ENCODE results near the gene RSPO4. TPM values are rescaled to one million over a fixed set of nuclear protein-coding genes. Genes with fewer than 3 reads are reported as not detected.
A peak's percentile ranks its signal among the peaks of the same experiment; 100 is the strongest.

The RSPO4 gene
- total RNA-seq, 1 donor from 2014 or later: not detected

GRCh38 chr20:982754-983153 is 19.4 kb downstream of the RSPO4 start:
- Mint-ChIP-seq H3K9me3 (ENCODE audit: unreplicated experiment) (peaks cover 4% of the 10 kb centered on the region), H3K27me3 (ENCODE audit: unreplicated experiment) (peaks cover 2% of the 10 kb centered on the region), H3K4me1 (ENCODE audit: unreplicated experiment) (no peaks in the 10 kb centered on the region), H3K4me3 (ENCODE audit: unreplicated experiment) (no peak overlapping the region), H3K27ac (ENCODE audit: unreplicated experiment) (no peak overlapping the region), H3K36me3 (ENCODE audit: unreplicated experiment) (no peaks in the 10 kb centered on the region)
- no peak for TF ChIP-seq CTCF (IDR thresholded peaks at IDR 0.05)
- DNase-seq (ENCODE audit: extremely low spot score, unreplicated experiment): no peak

DNA sequence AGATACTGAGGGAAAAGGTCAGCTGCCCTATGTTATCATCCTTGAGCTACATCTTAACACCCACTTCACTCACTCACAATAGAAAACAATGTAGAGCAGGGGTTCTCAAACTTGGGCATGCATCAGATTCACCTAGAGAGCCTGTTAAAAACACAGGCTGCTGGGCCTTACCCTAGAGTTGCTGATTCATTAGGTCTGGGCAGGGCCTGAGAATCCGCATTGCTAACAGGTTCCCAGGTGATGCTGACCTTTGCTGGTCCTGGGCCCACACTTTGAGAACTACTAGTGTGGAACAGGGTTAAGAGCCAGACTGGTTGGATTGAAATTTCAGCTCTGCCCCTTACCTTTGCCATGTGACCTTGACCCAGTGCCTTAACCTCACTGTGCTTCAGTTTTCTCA is 25.1 kb downstream of the RSPO4 start:
- TF ChIP-seq CTCF (IDR thresholded peaks at IDR 0.05): no peak
- no peak overlapping the region for H3K27ac Mint-ChIP-seq (ENCODE audit: unreplicated experiment)
- H3K4me3 Mint-ChIP-seq (ENCODE audit: unreplicated experiment): no peak overlapping the region
- H3K4me1 Mint-ChIP-seq (ENCODE audit: unreplicated experiment): no peaks in the 10 kb centered on the region
- no peaks in the 10 kb centered on the region for H3K36me3 Mint-ChIP-seq (ENCODE audit: unreplicated experiment)
- DNase-seq (ENCODE audit: extremely low spot score, unreplicated experiment): no peak
- no peaks in the 10 kb centered on the region for H3K9me3 Mint-ChIP-seq (ENCODE audit: unreplicated experiment)
- peaks cover 2% of the 10 kb centered on the region for H3K27me3 Mint-ChIP-seq (ENCODE audit: unreplicated experiment)

GRCh38 chr20:976033-976432 is 26.1 kb downstream of the RSPO4 start:
- Mint-ChIP-seq H3K36me3 (ENCODE audit: unreplicated experiment) (no peaks in the 10 kb centered on the region), H3K9me3 (ENCODE audit: unreplicated experiment) (no peaks in the 10 kb centered on the region), H3K4me1 (ENCODE audit: unreplicated experiment) (no peaks in the 10 kb centered on the region), H3K27me3 (ENCODE audit: unreplicated experiment) (peaks cover 2% of the 10 kb centered on the region), H3K4me3 (ENCODE audit: unreplicated experiment) (no peak overlapping the region), H3K27ac (ENCODE audit: unreplicated experiment) (no peak overlapping the region)
- DNase-seq (ENCODE audit: extremely low spot score, unreplicated experiment): no peak
- no peak for TF ChIP-seq CTCF (IDR thresholded peaks at IDR 0.05)

DNA sequence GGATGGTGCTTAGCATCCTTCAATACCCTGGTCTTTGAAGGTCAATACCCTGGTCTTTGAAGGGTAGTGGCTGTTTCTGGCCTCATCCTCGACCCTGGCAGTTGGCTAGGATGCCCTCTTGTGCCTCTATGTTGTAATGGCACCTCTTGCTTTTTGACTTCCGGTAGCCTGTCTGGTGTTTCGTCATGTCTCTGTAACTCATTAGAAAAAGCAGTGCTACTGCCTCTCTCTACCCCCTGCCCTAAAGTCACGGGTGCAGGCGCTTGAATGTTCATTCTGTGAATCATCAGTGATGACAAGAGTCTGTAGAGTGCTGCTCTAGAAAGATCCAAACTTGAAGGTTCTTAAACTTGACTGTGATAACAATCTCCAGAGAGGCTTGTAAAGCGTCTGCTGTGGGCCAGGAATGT is 28.3 kb downstream of the RSPO4 start:
- H3K4me1 Mint-ChIP-seq (ENCODE audit: unreplicated experiment): no peaks in the 10 kb centered on the region
- no peaks in the 10 kb centered on the region for H3K27me3 Mint-ChIP-seq (ENCODE audit: unreplicated experiment)
- no peaks in the 10 kb centered on the region for H3K36me3 Mint-ChIP-seq (ENCODE audit: unreplicated experiment)
- DNase-seq (ENCODE audit: extremely low spot score, unreplicated experiment): no peak
- peak; percentile 21 for TF ChIP-seq CTCF (IDR thresholded peaks at IDR 0.05)
- no peak overlapping the region for H3K4me3 Mint-ChIP-seq (ENCODE audit: unreplicated experiment)
- no peaks in the 10 kb centered on the region for H3K9me3 Mint-ChIP-seq (ENCODE audit: unreplicated experiment)
- H3K27ac Mint-ChIP-seq (ENCODE audit: unreplicated experiment): no peak overlapping the region

- no peaks in the 10 kb centered on the region for H3K27me3 Mint-ChIP-seq (ENCODE audit: unreplicated experiment)
- TF ChIP-seq CTCF (IDR thresholded peaks at IDR 0.05): no peak
- no peak overlapping the region for H3K27ac Mint-ChIP-seq (ENCODE audit: unreplicated experiment)
- H3K36me3 Mint-ChIP-seq (ENCODE audit: unreplicated experiment): no peaks in the 10 kb centered on the region
- no peak for DNase-seq (ENCODE audit: extremely low spot score, unreplicated experiment)
- no peaks in the 10 kb centered on the region for H3K9me3 Mint-ChIP-seq (ENCODE audit: unreplicated experiment)
- H3K4me3 Mint-ChIP-seq (ENCODE audit: unreplicated experiment): no peak overlapping the region
- no peaks in the 10 kb centered on the region for H3K4me1 Mint-ChIP-seq (ENCODE audit: unreplicated experiment)
These were observed 29.9 kb downstream of the RSPO4 start for GRCh38 chr20:972256-972655.

Measured in osteocyte (in vitro differentiated cells).